SU-DHL-6 (cell line): ENCODE results near the gene B4GALNT4.
"Not testable (repeated sequence)": the region's sequence is repeated elsewhere in the genome, so short reads cannot be mapped to it uniquely, and the experiment has no call there.

Experiments
- H2AFZ ChIP-seq: fragments of 200-600 bp; sonication (generic); 2 replicates; pipeline ENCODE4 v1.6.1; 2014; ENCODE audit warnings: low read depth, mild to moderate bottlenecking, moderate library complexity, mixed read lengths, antibody characterized with exemption, low read length; ENCODE audit not compliant: severe bottlenecking
- H3F3A ChIP-seq: fragments of 200-600 bp; shearing (Covaris generic); 2 replicates; pipeline ENCODE4 v1.6.0; 2016; ENCODE audit warnings: antibody characterized with exemption, mild to moderate bottlenecking; ENCODE audit not compliant: insufficient read depth
- H3K27ac ChIP-seq: fragments of 200-600 bp; sonication (generic); 2 replicates; pipeline ENCODE4 v1.5.1; 2016; ENCODE audit warnings: low read depth, mild to moderate bottlenecking, low read length, moderate library complexity, mixed read lengths
- H3K27me3 ChIP-seq: fragments of 200-600 bp; sonication (generic), shearing (Covaris generic); 2 replicates; pipeline ENCODE4 v1.6.0; 2014; ENCODE audit warnings: mild to moderate bottlenecking, low read length
- H3K36me3 ChIP-seq: fragments of 200-600 bp; sonication (generic); 2 replicates; pipeline ENCODE4 v1.6.1; 2014; ENCODE audit warnings: mild to moderate bottlenecking, low read length, mixed read lengths
- H3K4me2 ChIP-seq: fragments of 300-600, 200-600 bp; shearing (Covaris generic), sonication (generic); 2 replicates; pipeline ENCODE4 v1.6.0; 2014; ENCODE audit warnings: low read length, low read depth, mild to moderate bottlenecking; ENCODE audit not compliant: poor library complexity, severe bottlenecking
- H3K4me3 ChIP-seq: fragments of 200-600 bp; sonication (generic); 2 replicates; pipeline ENCODE4 v1.5.1; 2014; ENCODE audit warnings: antibody characterized with exemption, low read length, mild to moderate bottlenecking, mixed read lengths; ENCODE audit not compliant: insufficient read depth, poor library complexity, severe bottlenecking
- H3K79me2 ChIP-seq: fragments of 200-600 bp; sonication (generic); 2 replicates; pipeline ENCODE4 v1.6.1; 2014; ENCODE audit warnings: mild to moderate bottlenecking, low read length, moderate library complexity; ENCODE audit not compliant: insufficient read depth
- H3K9ac ChIP-seq: fragments of 200-600 bp; sonication (generic); 2 replicates; pipeline ENCODE4 v1.7.0; 2014; ENCODE audit warnings: mild to moderate bottlenecking, low read length
- H3K9me2 ChIP-seq: fragments of 200-600 bp; sonication (generic); replicated peaks from 2 replicates; pipeline ENCODE4 v1.6.1; 2014; ENCODE audit warnings: low read length; ENCODE audit not compliant: insufficient read depth
- H3K9me3 ChIP-seq: fragments of 200-600 bp; sonication (generic); 2 replicates; pipeline ENCODE4 v1.6.1; 2014; ENCODE audit warnings: low read length, mixed read lengths; ENCODE audit not compliant: insufficient read depth
- H4K20me1 ChIP-seq: fragments of 200-600 bp; sonication (generic); 2 replicates; pipeline ENCODE4 v1.6.1; 2014; ENCODE audit warnings: low read depth, mild to moderate bottlenecking, antibody characterized with exemption, low read length, moderate library complexity, mixed read lengths
- EZH2phosphoT487 ChIP-seq: fragments of 200-600 bp; sonication (generic), shearing (Covaris generic); conservative IDR thresholded peaks from 2 replicates; pipeline ENCODE4 v1.6.1; 2018; ENCODE audit warnings: mild to moderate bottlenecking, antibody characterized with exemption, low read length, moderate library complexity, mixed read lengths
- TF ChIP-seq, protein P1 (sequence below): fragments of 200-600 bp; sonication (generic); IDR thresholded peaks from one replicate; pipeline ENCODE4 v1.5.1; 2017; ENCODE audit warnings: antibody characterized with exemption, mild to moderate bottlenecking, low read length, moderate library complexity; ENCODE audit not compliant: insufficient read depth, poor library complexity, severe bottlenecking

The B4GALNT4 gene

DNA sequence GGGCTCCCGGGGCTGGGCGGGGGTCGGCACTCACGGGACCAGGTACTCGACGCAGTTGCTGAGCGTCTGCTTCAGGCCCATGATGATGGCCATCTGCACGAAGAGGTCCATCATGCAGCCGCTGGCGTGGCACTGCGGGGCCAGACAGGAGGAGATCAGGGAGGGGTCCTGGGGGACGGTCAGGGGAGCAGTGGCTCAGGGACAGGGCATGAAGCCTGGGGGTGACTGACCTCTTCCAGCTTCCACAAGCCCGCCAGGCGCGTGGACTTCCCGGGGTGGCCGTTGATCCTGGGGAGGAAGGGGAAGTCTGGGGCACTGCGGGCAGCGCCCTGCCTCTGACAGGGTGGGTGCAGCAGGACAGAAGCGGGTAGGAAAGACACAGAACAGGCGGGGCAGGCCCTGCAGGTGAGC is 51.6 kb downstream of the B4GALNT4 start:
- H3F3A ChIP-seq = no peaks in the 10 kb centered on the region
- H3K79me2 ChIP-seq = no peaks in the 10 kb centered on the region
- no peak overlapping the region for H2AFZ ChIP-seq
- no peaks in the 10 kb centered on the region for H3K36me3 ChIP-seq
- no peak overlapping the region for H3K9ac ChIP-seq
- H3K4me2 ChIP-seq = no peak overlapping the region
- H4K20me1 ChIP-seq = no peaks in the 10 kb centered on the region
- H3K27me3 ChIP-seq = no peaks in the 10 kb centered on the region
- H3K27ac ChIP-seq = no peak overlapping the region
- no peaks in the 10 kb centered on the region for H3K9me2 ChIP-seq
- no peaks in the 10 kb centered on the region for H3K9me3 ChIP-seq
- H3K4me3 ChIP-seq = no peak overlapping the region
- TF ChIP-seq, protein P1, sequence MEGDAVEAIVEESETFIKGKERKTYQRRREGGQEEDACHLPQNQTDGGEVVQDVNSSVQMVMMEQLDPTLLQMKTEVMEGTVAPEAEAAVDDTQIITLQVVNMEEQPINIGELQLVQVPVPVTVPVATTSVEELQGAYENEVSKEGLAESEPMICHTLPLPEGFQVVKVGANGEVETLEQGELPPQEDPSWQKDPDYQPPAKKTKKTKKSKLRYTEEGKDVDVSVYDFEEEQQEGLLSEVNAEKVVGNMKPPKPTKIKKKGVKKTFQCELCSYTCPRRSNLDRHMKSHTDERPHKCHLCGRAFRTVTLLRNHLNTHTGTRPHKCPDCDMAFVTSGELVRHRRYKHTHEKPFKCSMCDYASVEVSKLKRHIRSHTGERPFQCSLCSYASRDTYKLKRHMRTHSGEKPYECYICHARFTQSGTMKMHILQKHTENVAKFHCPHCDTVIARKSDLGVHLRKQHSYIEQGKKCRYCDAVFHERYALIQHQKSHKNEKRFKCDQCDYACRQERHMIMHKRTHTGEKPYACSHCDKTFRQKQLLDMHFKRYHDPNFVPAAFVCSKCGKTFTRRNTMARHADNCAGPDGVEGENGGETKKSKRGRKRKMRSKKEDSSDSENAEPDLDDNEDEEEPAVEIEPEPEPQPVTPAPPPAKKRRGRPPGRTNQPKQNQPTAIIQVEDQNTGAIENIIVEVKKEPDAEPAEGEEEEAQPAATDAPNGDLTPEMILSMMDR = no peak
- TF ChIP-seq EZH2phosphoT487 = no peak

DNA sequence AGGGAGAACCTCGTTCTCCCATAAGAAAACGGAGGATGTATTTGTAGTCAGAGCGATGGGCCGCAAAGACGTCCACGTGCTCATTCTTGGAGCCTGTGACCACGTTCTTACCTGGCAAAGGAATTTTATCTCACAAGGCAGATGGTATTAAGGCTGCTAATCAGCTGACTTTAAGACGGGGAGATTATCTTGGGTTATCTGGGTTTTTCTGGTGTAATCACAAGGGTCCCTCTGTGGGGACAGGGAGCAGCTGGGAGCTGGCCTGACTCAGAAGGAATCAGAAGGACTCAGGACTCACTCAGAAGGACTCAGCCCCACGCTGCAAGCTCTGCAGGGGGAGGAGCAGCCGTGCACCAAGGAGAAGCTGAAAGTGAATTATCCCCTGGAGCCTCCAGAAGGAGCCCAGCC is 53.0 kb downstream of the B4GALNT4 start:
- Histone ChIP-seq H3K9ac (no peak overlapping the region), H3K4me3 (no peak overlapping the region), H3K9me3 (no peaks in the 10 kb centered on the region), H3K27ac (no peak overlapping the region), H3K4me2 (no peak overlapping the region), H3K9me2 (no peaks in the 10 kb centered on the region), H2AFZ (no peak overlapping the region), H3K36me3 (no peaks in the 10 kb centered on the region), H3K79me2 (no peaks in the 10 kb centered on the region), H3F3A (no peaks in the 10 kb centered on the region), H4K20me1 (no peaks in the 10 kb centered on the region), H3K27me3 (no peaks in the 10 kb centered on the region)
- TF ChIP-seq EZH2phosphoT487 = no peak
- TF ChIP-seq, protein P1 = no peak

DNA sequence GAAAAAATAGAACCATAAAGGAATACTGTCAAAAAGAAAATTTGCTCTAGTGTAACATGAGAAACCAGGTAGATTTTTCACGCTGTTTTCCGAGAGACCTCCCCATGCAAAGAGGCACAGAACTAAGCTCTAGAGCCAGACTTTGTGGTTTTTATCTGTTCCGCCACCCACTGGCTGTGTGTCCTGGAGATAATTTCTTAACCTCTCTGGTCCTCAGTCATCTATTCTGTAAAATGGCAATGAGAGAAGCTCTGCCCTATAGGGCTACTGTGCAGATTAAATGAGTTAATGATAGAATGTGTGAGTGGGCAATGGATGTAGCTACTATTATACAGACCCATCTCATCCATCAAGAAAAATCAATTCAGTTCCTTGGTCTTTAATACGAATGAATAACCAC is 54.9 kb downstream of the B4GALNT4 start:
- Histone ChIP-seq H3K36me3 (no peaks in the 10 kb centered on the region), H4K20me1 (no peaks in the 10 kb centered on the region), H3K27me3 (no peaks in the 10 kb centered on the region), H3F3A (no peaks in the 10 kb centered on the region), H3K4me2 (no peak overlapping the region), H3K79me2 (no peaks in the 10 kb centered on the region), H3K9me2 (no peaks in the 10 kb centered on the region), H3K27ac (no peak overlapping the region), H3K4me3 (no peak overlapping the region), H3K9ac (no peak overlapping the region), H3K9me3 (no peaks in the 10 kb centered on the region), H2AFZ (no peak overlapping the region)
- no peak for TF ChIP-seq EZH2phosphoT487

DNA sequence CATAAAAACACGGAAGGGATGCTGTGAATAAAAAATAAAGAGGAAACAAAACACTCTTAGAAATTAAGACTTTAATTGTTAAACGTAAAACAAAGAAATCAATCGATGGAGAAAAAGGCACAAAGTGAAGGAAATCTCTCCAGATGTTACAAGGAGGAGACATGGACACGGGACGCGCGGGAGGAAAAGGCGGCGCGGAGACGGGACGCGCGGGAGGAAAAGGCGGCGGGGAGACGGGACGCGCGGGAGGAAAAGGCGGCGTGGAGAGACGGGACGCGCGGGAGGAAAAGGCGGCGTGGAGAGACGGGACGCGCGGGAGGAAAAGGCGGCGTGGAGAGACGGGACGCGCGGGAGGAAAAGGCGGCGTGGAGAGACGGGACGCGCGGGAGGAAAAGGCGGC is 55.5 kb downstream of the B4GALNT4 start:
- not testable (repeated sequence) for H3K79me2 ChIP-seq, H3K27me3 ChIP-seq, H3K27ac ChIP-seq, H3K36me3 ChIP-seq, H3K9me2 ChIP-seq, H2AFZ ChIP-seq, H3F3A ChIP-seq, H3K4me3 ChIP-seq, H4K20me1 ChIP-seq, H3K4me2 ChIP-seq, H3K9ac ChIP-seq, H3K9me3 ChIP-seq
